Mammary epithelial cell (primary cell): Measurements from ENCODE around the gene PANX3.

Source experiments
- CTCF ChIP-seq, 2 donors: IDR thresholded peaks in 1 of 2; conservative IDR thresholded peaks in 1 of 2; 2 replicates each; pipeline ENCODE4 v1.5.1; 2011 to 2012; ENCODE audit warnings: inconsistent platforms in 2 of 2, low read length in 2 of 2, mild to moderate bottlenecking in 2 of 2, control low read depth in 1 of 2, low read depth in 1 of 2; ENCODE audit not compliant: insufficient read depth in 1 of 2; ENCODE audit errors: extremely low read depth in 1 of 2
- EZH2 ChIP-seq: IDR thresholded peaks from 2 replicates; pipeline ENCODE4 v1.6.1; 2012; ENCODE audit warnings: low read length, inconsistent platforms, borderline replicate concordance

DNA sequence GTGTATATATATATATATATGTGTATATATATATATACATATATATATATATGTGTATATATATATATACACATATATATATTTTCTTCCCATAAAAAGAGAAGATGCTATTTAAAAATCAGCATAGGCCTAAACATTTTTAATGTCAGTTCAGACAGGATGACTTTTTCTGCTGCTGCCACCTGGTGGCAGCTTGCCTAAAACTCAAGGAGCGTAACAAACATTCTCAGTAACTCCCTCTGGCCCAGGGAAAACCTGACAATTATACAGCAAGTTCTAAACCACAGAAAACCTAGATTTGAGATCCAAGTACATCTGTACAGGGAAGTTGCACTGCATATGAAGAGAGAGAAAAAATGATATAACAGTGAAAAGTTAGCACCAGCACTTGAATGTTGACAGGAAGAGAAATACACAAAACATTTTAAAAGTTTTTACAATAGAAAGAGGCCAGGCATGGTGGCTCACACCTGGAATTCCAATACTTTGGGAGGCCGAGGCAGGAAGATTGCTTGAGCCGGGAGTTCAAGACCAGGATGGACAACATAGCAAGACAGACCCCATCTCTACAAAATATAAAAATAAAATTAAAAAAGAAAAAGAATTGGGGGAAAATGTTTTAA is 24.9 kb upstream of the PANX3 start:
- TF ChIP-seq CTCF (conservative IDR thresholded peaks at IDR 0.05 in 1 of 2, IDR thresholded peaks at IDR 0.05 in 1 of 2; ENCODE audit: extremely low read depth in 1 of 2, insufficient read depth in 1 of 2, low read depth in 1 of 2, low read length in 2 of 2), result peak; percentile 56 to 73
- no peak for TF ChIP-seq EZH2
